GM21515 (cell line): ENCODE data around the gene PTPRJ.
"Not testable (repeated sequence)": the region's sequence is repeated elsewhere in the genome, so short reads cannot be mapped to it uniquely, and the experiment has no call there.

Experiments used
- ATAC-seq: cut with Tn5 transposase; IDR thresholded peaks from one replicate; pipeline ENCODE4 v1.9.1; 2021; ENCODE audit not compliant: unreplicated experiment

PTPRJ gene

GRCh38 chr11:48190906-48191654 is 210.7 kb downstream of the PTPRJ start:
- not testable (repeated sequence) for ATAC-seq

- no peak for ATAC-seq
Observed at GRCh38 chr11:48193876-48194275, 213.5 kb downstream of the PTPRJ start.

GRCh38 chr11:48207881-48208280 is 227.5 kb downstream of the PTPRJ start:
- ATAC-seq = no peak

DNA sequence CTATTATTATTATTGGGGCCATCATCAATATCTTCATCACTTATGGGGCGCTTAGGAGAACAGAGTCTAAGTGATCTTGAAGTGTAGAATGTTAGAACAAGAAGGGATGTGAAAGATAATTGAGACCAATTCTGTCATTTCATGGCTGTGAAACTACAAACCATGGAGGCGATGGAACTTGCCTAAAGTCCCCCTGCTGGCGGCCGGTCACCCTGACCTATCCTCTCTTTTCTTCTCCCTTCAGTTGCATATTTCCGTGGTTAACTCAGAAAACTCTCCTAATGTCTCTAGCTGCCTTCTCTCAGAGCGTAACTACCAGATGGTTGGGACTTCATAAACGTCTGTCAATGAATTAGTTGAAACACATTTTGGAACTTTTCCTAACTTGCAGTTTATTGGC is 229.7 kb downstream of the PTPRJ start:
- no peak for ATAC-seq

DNA sequence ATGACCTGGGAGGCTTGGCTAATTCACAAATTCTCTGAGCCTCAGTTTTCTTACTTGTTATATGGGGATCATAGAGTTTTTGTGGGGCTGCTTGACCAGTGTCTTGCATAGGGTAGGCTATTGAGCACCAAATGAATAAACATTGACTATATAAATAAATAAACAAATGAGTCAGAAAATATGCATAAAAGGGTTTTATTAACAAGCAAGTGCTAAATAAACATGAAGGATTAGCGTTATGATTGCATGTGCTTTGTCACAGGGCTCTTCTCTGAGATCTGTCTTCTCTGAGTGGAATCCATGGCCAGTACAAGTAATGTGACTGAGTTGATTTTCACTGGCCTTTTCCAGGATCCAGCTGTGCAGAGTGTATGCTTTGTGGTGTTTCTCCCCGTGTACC is 236.2 kb downstream of the PTPRJ start, which contains the start of gene OR4B1:
TSS of gene OR4B1 (plus strand) at position 301 of the 400 bp plus-strand sequence. CDS start at position 301, 0 bp downstream.
- no peak for ATAC-seq
